HG02642 (cell line): ENCODE results near the gene CCDC51.
"Not testable (repeated sequence)": the region's sequence is repeated elsewhere in the genome, so short reads cannot be mapped to it uniquely, and the experiment has no call there.

Source experiments
- ATAC-seq: cut with Tn5 transposase; IDR thresholded peaks from one replicate; pipeline ENCODE4 v1.9.1; 2021; ENCODE audit warnings: mild to moderate bottlenecking; ENCODE audit not compliant: unreplicated experiment, poor library complexity

Gene CCDC51

GRCh38 chr3:48409291-48410201 is 30.4 kb downstream of the CCDC51 start:
- no peak for ATAC-seq

GRCh38 chr3:48408823-48409281 is 31.1 kb downstream of the CCDC51 start:
- no peak for ATAC-seq

GRCh38 chr3:48407542-48408099 is 32.3 kb downstream of the CCDC51 start:
- ATAC-seq, result no peak

DNA sequence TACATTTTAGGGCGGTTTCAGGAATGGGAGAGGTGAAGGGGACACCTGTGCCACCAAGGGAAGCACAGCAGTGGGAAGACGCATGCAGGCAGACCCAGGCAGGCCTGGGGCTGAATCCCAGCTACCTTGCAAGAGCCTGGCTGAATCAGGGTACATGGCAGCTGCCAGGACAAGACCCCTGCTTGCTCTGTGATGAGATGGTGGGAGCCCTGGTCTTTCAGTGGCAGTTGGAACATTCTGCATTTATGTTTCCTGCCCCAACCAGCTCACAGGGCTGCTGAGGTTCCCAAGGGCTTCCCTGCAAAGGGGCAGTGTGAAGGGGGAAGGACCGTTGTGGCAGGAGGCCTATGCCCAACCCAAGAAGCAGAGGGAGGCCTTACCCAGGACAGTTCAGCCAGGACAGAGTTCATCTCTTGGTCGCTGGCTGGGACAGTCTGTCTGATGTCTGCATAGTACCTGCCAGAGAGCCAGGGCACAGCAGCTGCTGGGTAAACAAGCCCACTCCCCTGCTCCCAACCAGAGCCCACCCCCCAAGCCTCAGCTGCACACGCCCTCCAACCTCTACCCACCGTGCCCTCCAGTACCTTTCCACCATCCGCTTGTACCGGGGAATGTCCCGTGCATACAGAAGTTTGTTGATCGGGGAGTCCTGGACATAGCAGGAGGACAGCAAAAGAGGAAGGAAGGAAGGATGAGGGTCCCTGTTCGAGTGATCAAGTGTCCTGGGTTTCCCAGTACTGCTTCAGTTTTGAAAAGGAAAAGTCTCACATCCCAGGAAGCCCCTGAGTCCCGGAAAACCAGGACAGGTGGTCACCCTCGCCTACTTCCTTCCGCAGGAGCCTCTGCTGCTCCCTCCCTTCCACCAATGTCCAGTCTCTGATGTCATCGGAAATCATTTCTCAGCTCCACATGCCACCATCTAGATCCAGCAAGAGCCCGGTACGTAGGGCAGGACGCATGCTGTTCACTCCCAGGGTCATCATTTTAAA is 33.2 kb downstream of the CCDC51 start:
- ATAC-seq, result no peak

GRCh38 chr3:48405971-48406370 is 33.9 kb downstream of the CCDC51 start:
- ATAC-seq, result no peak

DNA sequence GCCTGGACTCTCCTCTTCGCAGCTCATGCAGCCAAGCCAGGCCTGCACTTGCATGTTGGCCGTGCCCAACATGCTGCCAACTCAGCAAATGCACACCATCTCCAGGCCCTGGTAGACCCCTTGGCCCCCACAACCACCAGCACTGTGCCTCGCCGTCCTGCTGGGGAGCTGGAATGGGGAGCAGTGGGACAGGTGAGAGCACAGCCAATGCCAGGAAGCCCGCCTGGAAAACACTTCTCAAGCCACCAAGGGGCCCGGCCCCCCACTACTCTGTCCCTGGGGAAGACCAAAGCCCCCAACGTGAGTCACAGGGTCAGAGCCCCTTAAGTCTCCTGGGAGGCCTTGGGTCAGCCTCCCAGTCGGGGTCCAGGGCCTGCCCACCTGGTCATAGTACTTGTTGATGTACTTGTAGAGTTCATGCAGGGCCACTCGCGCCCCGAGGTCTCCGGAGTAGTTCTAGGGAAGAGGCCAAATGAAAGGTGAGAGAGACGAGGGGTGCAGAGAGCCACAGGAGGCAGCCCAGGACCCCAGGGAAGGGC is 34.5 kb downstream of the CCDC51 start:
- ATAC-seq, result no peak

GRCh38 chr3:48404440-48405342 is 35.2 kb downstream of the CCDC51 start:
- ATAC-seq, result no peak

- no peak for ATAC-seq
Measured at GRCh38 chr3:48403533-48404439, 36.1 kb downstream of the CCDC51 start.

- no peak for ATAC-seq
Measured at GRCh38 chr3:48402907-48403306, 37.0 kb downstream of the CCDC51 start.

GRCh38 chr3:48402281-48402732 is 37.6 kb downstream of the CCDC51 start:
- no peak for ATAC-seq

DNA sequence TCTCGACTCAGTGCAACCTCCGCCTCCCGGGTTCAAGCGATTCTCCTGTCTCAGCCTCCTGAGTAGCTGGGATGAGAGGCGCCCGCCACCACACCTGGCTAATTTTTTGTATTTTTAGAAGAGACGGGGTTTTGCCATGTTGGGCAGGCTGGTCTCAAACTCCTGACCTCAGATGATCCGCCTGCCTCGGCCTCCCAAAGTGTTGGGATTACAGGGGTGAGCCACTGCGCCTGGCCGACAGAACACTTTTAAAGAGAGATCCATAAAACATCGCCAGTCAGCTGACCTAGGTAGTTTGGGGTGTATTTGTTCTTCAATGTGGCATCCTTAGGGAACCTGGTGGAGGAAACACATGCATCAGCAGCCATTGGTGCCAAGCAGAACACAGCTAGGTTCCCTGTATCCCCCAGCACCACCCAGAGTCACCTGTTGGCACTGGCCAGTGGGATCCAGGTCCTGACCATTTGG is 38.5 kb downstream of the CCDC51 start:
- ATAC-seq, result not testable (repeated sequence)

DNA sequence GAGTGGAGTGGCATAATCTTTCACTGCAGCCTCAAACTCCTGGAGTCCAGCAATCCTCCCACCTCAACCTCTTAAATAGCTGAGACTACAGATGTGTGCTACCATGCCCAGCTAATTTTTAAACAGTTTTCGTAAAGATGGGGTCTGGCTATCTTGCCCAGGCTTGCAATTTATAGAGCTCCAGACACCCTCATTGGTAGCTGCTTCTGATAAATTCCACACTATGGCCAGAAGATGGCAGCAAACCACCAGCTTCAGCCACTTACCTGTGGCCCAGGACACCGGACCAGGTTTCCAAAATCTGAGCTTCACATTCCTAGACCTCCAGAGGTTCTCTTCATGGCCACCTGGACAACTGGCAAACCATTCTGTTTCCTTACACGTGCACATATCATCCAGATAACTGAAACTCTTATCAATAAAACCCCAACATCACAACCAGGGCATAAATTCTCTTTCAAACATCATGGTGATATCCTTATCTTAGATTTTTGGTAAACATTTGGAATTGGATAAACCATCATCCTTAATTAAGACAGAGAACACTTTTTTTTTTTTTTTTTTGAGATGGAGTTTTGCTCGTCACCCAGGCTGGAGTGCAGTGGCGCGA is 39.0 kb downstream of the CCDC51 start:
- no peak for ATAC-seq

GRCh38 chr3:48399387-48400172 is 40.3 kb downstream of the CCDC51 start:
- ATAC-seq, result no peak

DNA sequence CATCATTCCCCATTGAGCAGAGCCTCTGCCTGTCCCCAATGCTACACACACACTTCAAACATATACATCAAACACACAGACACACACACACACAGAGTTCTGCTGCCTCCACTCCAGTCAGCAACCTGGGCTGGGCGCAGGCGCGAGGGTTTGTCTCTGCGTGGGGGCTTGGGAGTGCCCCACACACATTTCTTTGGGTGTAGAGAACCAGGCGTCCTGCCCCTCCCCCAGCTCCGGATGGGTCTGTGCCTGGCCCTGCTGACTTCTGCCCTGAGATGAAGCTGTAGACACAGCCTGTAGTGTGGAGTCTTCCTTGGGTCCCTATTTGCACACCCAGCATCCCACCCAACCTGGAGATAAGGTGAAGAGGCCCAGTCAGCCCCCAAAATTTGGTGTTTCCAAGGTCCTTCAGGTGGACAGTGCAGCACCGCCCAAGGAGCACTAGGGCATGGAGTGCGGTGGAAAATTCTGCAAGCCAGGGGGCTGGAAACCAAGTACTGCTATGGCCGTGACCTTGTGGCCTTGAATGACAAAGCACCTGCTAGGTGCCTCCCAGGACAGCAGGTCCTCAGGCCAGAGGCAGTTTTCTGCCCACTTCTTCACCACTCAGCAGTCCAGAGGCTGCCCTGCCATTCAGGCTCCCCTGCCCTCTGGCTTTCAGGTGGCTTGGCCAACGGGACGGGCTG is 41.1 kb downstream of the CCDC51 start:
- ATAC-seq, result no peak

- no peak for ATAC-seq
Measured at GRCh38 chr3:48397767-48398681, 41.9 kb downstream of the CCDC51 start.
